HG03108 (cell line): ENCODE results near the gene ITGB2.
"Not testable (repeated sequence)": the region's sequence is repeated elsewhere in the genome, so short reads cannot be mapped to it uniquely, and the experiment has no call there.

Experiments used
- ATAC-seq: cut with Tn5 transposase; IDR thresholded peaks from one replicate; pipeline ENCODE4 v1.9.1; 2021; ENCODE audit warnings: moderate library complexity; ENCODE audit not compliant: unreplicated experiment

ITGB2 gene

DNA sequence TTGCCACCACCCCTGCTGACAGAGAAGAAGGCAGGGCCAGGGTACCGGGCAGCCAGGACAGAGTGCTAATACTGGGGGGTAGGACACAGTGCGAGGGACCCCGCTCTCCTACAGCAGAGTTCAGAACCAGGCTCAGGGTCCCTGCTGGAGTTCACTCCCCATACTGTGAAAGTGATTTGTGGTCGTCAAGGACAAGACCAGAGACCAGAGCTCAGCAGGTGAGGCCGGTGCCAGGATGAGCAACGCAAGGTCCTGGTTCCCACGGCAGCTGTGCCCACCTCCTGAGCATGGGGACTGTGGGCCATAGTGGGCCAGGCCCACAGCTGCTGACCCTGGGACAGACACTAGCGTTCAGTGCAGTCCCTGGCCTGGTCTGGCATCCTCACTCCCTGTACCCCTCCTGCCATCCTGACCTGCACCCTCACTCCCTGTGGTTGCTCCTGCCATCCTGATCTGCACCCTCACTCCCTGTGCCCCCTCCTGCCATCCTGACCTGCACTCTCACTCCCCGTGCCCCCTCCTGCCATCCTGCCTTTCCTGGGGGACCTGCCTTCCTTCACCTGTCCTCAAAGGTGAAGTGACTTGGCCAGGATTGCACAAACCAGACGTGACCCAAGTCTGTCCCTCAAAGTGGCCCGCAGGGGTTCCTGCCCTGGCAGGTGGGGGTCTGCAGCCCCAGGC, 33.4 kb downstream of the ITGB2 start:
- no peak for ATAC-seq

DNA sequence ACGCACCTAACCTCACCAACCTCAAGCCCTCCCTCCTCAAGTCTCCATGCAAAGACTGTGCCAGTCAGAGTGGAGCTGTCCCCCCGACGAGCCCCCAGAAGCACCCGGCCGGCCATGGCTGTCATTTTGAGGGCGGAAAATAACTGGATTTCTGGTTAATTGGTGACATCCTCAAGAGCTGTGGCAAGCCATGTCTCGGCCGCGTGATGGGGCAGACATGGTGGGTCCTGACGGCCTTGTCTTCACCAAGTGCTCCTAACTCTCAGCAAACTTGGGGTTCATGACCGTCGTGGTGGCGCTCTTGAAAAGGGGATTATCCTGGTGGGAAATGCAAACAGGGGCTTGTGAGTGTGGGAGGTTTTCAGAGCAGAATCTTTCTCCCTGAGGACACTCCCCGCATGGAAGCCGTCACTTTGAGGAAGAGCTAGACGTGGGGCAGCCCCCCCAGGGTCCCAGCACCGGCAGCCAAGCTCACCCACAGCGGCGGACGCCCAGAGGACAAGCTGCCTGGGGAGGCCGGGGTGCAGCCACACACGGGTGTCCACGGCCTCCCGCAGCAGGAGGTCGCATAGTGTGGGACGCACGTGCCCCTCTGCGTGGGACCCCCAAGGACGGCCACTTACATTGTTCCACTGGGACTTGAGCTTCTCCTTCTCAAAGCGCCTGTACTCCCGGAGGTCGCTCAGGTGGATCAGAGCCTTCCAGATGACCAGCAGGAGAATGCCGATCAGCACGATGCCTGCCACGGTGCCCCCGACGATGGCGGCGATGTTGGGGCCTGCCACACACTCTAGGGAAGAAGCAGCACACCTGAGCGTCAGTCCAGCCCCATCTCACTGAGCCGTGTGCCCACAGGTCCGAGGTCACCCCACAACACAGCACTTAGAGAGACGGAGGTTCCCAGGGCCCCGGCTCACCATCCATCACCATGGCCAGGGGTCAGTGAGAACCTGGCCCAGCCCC, 34.3 kb downstream of the ITGB2 start:
- ATAC-seq = no peak

DNA sequence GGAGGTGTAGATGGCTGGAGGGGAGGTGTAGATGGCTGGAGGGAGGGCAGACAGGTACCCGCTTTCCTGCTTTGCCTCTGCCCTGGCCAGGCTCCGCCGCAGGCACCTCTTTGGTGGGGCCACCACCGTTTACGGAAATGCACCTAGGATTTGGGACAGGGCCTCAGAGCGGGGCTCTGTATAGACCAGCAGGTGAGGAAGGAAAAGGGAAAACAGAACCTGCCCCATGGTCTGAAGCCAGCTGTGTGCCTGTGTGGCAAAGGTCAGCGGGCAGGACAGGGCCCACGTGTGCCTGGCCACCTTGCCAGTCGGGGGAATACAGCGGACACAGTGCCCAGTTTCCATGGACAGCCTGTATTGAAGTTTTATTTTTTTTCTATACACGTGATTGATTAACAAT, 35.1 kb downstream of the ITGB2 start:
- no peak for ATAC-seq

DNA sequence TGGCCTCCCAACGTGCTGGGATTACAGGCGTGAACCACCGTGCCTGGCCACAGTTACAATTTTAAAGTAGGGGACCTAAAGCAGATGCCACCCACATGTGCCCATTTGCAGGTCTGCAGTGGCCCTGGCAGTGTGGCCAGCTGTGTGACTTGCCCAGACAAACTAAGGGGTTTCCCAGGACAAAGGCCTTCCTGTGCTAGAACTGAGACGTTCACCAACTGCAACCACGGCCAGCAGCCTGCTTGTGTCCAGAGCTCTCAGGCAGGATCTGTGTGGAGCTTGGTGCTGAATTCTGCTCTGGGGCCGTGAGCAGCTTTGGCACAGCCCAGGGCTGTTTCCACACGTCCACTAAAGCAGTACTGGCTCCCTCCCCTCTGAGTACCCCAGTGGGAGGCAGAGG, 36.6 kb downstream of the ITGB2 start:
- ATAC-seq = no peak

DNA sequence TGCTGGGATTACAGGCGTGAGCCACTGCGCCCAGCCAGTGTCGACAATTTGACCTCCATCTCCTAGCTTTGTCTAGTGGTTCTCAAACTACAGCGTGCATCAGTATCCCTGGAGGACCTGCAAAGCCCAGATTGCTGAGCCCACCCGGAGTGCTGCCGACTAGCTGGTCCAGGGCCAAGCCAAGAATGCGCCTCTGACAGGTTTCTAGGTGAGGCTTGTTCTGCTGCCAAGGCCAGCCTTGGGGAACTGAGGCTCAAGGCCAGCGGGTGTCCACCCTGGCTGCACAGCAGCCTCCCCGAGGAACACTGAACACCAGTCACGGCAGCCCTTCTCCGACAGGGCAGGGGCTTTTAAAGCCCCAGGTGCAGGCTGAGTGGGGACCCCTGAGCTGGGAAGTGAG, 37.4 kb downstream of the ITGB2 start:
- no peak for ATAC-seq

DNA sequence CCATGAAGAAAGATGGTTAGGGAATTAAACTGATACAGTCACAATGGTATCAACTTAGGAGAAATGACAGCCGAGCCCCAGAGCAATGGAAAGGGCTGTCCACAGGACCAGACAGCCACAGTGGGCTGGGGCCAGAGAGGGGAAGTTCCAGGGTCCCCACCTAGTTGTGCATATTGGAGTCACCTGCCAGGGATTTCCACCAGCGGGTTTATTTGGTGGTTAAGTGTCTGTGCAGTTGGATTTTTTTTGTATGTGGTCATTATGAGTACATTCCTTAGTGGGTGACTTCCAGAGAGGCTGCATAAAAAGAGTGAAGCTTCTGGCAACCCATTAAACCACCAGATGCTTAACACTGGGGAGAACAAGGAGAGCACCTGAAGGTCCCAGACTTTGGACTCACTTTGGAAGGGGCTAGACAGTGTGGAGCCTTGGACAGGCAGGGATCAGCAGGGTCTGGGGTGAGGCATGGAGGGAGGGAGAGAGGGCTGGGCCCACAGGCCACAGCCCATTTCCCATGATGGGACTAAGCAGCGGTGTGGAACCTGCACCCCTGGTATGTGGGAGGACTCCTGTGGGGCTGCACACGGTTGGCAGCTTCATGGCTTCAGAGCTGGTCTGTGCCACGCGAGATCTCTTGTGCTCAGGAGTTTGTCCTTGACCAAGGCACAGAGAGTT, 39.4 kb downstream of the ITGB2 start:
- no peak for ATAC-seq

DNA sequence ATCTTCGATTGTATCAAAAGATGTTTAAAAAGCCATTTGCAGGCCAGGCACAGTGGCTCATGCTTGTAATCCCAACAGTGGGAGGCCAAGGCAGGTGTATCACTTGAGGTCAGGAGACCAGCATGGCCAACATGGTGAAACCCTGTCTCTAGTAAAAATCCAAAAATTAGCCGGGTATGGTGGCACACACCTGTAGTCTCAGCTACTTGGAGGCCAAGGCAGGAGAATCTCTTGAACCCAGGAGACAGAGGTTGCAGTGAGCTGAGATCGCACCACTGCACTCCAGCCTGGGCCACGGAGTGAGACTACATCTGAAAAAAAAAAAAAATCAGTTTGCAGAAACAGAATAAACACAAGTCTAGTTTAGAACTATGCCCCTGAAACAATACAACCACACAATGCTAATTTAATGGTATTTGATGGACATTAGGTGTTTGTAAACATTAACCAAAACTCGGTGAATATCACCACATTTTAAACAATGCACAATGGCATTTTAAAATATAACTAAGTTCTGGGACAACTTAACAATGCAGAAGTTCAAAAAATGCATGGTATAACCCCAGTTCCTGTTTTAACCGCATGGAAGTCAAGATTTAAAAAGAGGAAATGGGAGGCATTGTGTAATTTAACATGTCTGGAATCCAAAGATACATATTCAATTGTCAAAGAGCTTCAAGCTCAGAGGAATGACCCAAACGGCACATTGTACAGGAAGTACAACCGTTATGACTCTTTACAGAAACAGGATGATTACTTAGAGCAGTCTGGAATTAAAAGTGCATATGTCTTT, 40.1 kb downstream of the ITGB2 start:
- no peak for ATAC-seq

DNA sequence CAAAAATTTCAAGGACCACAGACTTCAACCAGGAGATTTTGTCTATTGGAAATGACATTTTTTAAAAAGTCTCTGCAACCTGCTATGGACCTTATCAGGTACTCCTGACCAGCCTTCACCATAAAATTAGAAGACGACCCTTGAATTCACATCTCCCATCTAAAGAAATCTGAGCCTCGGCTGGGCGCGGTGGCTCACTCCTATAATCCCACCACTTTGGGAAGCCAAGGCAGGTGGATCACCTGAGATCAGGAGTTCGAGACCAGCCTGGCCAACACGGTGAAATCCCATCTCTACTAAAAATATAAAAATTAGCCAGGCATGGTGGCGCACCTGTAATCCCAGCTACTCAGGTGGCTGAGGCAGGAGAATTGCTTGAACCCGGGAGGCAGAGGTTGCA, 41.5 kb downstream of the ITGB2 start:
- ATAC-seq = not testable (repeated sequence)

DNA sequence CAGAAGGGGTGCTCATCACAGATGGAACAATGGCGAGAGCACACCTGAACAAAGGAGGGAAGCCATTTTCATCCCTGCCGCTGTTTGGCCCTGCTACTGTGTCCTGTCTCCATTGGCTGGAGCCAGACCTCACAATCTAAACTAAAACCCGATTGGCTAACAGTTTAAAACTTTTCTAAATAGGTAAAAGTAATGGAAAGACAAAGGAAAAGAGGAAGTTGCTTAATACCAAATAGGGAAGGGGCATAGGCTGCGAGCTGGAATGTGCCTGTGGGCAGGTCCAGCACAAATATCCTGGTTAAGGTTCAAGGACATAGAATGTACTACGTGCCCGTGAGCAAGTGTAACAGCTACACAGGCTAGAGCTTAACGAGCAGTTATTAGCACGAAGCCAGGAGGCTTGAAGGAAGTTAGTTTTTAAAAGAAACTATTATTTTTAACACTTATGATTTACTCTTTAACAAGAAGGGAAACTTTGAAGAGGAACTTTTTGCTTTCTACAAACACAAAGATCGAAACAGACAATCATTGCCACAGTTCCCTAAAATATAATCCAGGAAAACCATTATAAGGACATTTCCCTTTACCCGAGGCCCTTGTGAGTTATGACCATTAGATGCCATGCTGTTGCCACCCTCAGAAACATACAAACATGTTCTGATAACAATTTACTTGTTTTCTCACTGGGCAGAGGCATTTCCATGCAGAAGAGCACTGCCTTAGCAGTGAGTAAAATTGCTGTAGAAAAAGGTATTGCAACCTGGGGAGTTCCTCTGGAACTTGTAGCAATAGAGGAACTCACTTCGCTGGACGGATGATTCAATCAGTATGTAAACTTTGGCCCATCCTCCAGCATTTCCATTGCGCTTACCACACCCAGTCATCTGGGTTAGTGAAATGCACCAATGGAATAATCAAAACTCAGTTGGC, 42.4 kb downstream of the ITGB2 start:
- ATAC-seq = no peak

DNA sequence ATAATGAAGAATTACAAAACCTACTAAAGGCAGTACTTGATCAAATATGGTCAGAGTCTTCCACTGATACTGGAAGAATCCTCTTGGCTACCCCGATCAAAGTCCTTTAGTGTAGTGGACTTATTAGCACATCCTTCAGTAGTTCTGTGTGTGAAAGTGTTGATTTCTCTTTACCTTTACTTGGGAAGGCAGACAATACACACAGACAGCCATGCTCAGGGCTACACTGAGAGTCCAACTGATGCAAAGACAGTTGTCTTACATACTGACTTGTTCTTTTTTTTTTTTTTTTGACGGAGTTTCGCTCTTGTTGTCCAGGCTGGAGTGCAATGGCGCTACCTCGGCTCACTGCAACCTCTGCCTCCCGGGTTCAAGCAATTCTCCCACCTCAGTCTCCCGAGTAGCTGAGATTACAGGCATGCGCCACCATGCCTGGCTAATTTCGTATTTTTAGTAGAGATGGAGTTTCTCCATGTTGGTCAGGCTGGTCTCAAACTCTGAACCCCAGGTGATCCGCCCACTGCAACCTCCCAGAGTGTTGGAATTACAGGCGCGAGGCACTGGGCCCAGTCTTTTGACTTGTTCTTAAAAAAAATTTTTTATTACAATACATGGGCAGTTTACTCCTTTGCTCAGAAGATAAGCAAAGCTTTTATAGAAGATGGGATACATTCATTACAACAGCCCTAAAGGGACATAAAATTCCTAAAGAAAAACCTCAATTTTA, 43.7 kb downstream of the ITGB2 start:
- no peak for ATAC-seq

DNA sequence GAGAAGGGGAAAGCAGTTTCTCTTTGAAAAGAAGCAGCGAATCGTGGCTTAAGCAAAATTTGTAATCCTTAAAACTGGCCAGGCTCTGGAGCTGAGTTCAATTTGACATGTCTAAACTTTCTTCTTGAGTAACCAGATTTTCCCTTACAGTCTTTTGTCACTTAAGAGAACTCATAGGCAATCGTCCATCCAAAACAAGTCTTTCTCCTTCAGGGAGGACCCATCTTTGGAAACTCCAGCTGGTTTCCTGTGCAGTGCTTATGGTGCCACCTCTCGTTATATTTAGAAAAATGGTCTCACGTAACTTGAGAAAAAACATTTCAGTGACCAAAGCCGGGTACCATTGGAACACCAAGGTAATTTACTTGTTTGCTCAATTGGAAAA, 45.4 kb downstream of the ITGB2 start:
- ATAC-seq = no peak

DNA sequence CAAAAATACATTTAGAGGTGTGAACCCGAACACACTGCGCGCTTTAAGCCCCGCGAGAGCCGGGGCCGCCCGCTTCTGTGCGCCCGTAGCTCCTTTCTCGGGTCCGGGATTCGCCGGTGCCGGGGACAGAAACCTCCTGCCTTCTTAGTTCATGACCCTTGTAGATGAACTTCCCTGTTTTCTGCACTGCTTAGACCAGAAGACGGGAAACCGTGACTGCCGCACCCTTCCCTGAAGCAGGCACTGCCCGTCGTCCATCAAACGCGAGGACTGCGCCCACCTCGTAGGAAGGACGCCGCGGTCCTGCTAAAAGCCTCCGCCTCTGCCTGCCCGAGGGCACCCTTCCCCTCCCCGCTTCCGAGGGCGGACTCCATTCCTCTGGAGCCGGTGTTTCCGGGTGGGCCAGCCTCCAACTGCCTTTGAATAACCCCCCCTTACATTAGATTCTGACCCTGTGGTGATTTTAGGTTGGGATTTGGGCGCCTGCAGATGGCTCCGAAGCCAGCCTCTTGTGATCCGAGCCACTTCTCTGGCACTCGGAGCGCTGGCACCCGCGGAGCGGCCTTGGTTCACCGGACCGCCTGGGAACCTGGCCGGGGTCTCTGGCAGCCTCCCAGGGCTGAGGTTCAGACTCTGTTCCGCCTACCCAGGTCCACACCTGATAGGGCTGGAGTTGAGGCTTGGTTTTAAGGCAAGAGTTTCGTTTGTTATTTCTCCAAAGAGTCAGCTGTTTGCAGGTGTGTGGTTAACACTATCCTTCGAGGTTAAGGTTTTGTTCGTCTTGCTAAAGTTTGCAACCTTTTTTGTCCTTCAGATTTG, 46.0 kb downstream of the ITGB2 start:
- ATAC-seq = no peak

DNA sequence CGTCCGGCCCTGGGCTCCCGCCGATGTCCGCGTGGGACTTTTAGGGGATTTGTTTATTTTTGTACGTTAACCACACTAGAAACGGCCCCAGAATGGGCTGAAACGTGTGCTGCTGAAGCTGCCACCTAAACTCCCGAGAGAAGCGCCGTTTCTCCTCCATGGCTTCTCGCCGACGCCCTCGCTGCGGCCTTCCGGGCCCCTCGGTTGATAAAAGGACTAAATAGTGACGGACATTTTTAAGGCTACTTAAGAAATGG, 46.5 kb downstream of the ITGB2 start:
- ATAC-seq = no peak

DNA sequence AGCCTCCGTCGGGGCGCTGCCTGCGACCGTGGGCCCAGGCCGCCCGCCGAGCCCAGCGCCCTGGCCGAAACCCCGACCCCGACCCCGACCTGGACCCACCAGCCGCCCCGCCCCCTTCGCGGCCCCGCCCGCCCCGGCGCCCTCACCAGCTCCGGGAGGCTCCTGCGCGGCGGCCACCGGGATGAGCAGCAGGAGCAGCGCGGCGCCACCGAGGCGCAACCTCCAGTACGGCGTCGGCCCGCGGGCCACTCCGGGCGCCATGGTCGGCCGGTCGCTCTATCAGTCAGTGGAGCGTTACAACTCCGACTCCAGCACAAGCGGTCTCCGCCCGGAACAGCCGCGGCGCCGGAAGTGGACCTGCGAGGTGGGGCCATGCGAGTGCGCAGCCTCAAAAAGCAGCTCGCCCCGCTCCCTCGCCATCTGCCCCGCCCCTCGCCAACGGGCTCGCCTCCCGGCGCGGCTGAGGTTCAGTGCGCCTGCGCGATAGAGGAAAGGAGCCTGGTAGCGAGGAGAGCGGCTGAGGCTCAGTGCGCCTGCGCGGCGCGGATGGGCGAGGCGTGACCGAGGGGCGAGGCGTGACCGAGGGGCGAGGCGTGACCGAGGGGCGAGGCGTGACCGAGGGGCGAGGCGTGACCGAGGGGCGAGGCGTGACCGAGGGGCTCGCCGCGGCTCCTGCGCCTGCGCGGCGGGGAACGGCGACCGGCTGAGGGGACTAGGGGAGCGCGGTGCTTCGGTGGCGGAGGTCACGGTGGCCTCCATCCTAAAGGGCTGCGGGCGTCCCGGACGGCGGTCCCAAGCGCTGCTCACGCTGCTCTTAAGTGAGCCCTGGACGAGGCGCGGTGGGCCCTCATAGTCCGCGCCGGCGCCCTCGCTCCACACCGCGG, 47.1 kb downstream of the ITGB2 start, which contains the start of gene PTTG1IP:
TSS of gene PTTG1IP (minus strand) at position 335 of the 884 bp plus-strand sequence. CDS start at position 261, 74 bp downstream.
- peak; percentile 60 for ATAC-seq

DNA sequence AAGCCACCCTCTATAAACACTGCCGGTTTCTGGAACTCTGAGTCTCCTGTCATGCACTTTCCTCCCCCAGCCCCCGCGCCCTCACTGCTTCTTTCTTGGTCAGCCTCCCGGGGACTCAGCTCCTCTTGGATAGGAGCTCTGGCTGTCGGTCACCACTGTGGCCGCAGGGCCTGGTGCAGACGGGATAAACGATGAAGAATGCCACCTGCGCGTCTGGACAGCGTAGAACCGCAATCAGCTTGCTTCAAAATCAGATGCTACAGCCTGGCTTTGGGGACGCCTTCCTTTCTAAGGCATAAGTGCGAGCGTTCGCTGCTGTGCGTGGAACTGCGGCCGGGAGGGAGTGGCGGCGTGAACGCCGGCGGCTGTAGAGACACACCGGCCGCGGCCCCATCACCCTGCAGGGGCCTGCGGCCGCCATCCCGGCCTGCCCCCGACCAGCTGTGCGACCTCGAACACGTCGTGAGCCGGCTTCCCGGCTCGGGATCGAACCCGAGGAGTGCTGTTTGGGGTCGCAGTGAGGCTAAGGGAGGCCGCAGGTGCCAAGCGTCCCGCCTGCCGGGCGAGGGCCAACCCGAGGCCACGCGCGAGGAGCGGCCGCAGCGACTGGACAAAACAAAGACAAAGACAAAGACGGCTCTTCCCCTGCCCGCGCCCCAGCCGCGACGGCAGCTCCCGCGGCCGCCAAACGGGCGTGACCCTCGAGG, 47.9 kb downstream of the ITGB2 start:
- no peak for ATAC-seq

DNA sequence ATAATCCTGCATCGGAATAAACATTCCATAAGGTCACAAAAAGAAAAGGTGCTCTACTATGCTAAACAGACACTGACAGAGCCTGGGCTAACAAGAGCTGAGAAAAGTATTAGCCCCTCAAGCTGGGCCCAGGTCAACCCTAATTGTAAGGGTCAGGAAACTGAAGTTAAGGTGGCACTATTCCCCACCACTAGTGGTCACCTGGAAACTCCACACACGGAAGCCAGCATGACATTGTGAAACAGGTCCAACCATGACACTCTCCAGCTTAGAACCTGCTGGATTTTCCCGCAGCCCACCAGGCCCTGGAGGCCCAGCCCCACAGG, 48.4 kb downstream of the ITGB2 start:
- no peak for ATAC-seq
